Thyroid gland (tissue), 4 donors: ENCODE results near the gene PATE4.

Source experiments
- POLR2A ChIP-seq, 2 donors: fragments of 450-650 bp; IDR thresholded peaks; one replicate each; pipeline ENCODE4 v1.6.1; 2017; ENCODE audit warnings: antibody characterized with exemption in 2 of 2, mild to moderate bottlenecking in 2 of 2, moderate library complexity in 1 of 2
- TF ChIP-seq, protein P1 (sequence below), 6 experiments: fragments of 200-600 bp in 3 of 6; fragments of 450-650 bp in 3 of 6; sonication (generic) in 3 of 6; IDR thresholded peaks; one replicate each; pipeline ENCODE4 v1.5.1; 2016 to 2019; ENCODE audit warnings: antibody characterized with exemption in 6 of 6, mild to moderate bottlenecking in 2 of 6, inconsistent platforms in 1 of 6, moderate library complexity in 1 of 6

DNA sequence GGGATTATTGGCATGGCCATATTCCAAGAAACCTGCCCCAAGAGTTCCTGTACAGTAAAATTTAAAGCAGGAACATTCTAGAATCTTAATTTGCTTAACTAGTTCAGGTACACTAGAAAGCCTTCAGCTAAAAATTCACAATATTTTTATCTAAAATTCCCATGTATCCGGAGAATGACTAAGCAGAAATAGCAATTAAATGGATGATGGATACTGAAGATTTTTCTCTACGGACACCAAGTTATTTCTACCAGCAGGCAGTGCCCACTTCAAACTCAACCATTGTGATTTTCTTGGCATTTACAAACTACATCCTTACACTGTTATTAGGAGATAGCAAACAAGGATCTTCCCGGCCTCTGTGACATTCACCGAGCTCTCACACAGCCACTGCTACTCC lies 42.3 kb upstream of the PATE4 start:
- TF ChIP-seq POLR2A (IDR thresholded peaks at IDR 0.05), result no peak
- TF ChIP-seq, protein P1, sequence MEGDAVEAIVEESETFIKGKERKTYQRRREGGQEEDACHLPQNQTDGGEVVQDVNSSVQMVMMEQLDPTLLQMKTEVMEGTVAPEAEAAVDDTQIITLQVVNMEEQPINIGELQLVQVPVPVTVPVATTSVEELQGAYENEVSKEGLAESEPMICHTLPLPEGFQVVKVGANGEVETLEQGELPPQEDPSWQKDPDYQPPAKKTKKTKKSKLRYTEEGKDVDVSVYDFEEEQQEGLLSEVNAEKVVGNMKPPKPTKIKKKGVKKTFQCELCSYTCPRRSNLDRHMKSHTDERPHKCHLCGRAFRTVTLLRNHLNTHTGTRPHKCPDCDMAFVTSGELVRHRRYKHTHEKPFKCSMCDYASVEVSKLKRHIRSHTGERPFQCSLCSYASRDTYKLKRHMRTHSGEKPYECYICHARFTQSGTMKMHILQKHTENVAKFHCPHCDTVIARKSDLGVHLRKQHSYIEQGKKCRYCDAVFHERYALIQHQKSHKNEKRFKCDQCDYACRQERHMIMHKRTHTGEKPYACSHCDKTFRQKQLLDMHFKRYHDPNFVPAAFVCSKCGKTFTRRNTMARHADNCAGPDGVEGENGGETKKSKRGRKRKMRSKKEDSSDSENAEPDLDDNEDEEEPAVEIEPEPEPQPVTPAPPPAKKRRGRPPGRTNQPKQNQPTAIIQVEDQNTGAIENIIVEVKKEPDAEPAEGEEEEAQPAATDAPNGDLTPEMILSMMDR (IDR thresholded peaks at IDR 0.05), result no peak
